HCT116 (cell line): ENCODE data around the gene KCNA3.

Source experiments
- CTCF ChIP-seq, 3 experiments: fragments of 200-600 bp in 1 of 3; sonication (generic) in 1 of 3; IDR thresholded peaks in 2 of 3; conservative IDR thresholded peaks in 1 of 3; 2 replicates each; pipeline ENCODE4 v1.5.1; 2012 to 2017; ENCODE audit warnings: low read depth in 2 of 3, low read length in 2 of 3, antibody characterized with exemption in 1 of 3, borderline replicate concordance in 1 of 3, control low read depth in 1 of 3, mild to moderate bottlenecking in 1 of 3, mixed read lengths in 1 of 3, mixed run types in 1 of 3, moderate library complexity in 1 of 3; ENCODE audit not compliant: insufficient read depth in 1 of 3
- POLR2A ChIP-seq: IDR thresholded peaks from 2 replicates; pipeline ENCODE4 v1.7.0; 2011; ENCODE audit warnings: borderline replicate concordance; ENCODE audit not compliant: insufficient read depth, insufficient read length; ENCODE audit errors: extremely low read depth
- RAD21 ChIP-seq: IDR thresholded peaks from 2 replicates; pipeline ENCODE4 v1.6.1; 2012; ENCODE audit warnings: low read depth, mild to moderate bottlenecking

- no peak for TF ChIP-seq POLR2A
- TF ChIP-seq RAD21, result no peak
- TF ChIP-seq CTCF (IDR thresholded peaks at IDR 0.05 in 2 of 3, conservative IDR thresholded peaks at IDR 0.05 in 1 of 3; ENCODE audit: borderline replicate concordance in 1 of 3, insufficient read depth in 1 of 3, low read depth in 2 of 3, low read length in 2 of 3), result no peak
These were observed 42.4 kb upstream of the KCNA3 start for GRCh38 chr1:110717179-110717578.
